ENCODE results near the gene FHOD3. TPM values are rescaled to one million over a fixed set of nuclear protein-coding genes. Genes with fewer than 3 reads are reported as not detected.

FHOD3 gene
- total RNA-seq, 1 experiment from 2014 or later: 2.9 TPM

GRCh38 chr18:36620788-36621187, 323.3 kb downstream of the FHOD3 start:
- intact Hi-C loops (cut with micrococcal nuclease; ENCODE audit: unreplicated experiment): no loop called here
- Mint-ChIP-seq H3K4me1 (ENCODE audit: low read depth, unreplicated experiment) (no peaks in the 10 kb centered on the region), H3K36me3 (ENCODE audit: insufficient read depth, unreplicated experiment) (no peaks in the 10 kb centered on the region), H3K27ac (ENCODE audit: unreplicated experiment) (no peak overlapping the region), H3K4me3 (ENCODE audit: low read depth, unreplicated experiment) (no peak overlapping the region), H3K9me3 (ENCODE audit: low read depth, unreplicated experiment) (no peaks in the 10 kb centered on the region), H3K27me3 (ENCODE audit: unreplicated experiment) (peaks cover 35% of the 10 kb centered on the region)
- CTCF ChIA-PET: interaction anchor here (0.5 to 0.7 kb wide), 2 partner anchors 19 to 645 kb away, joined by 3 read pairs; no protein-coding TSS in a partner anchor
- no peak for TF ChIP-seq CTCF (IDR thresholded peaks at IDR 0.05; ENCODE audit: unreplicated experiment)
- DNase-seq: no peak
- BruUV-seq (replicated peaks): no TSS peak

- peaks cover 35% of the 10 kb centered on the region for H3K27me3 Mint-ChIP-seq (ENCODE audit: unreplicated experiment)
- no TSS peak for BruUV-seq (replicated peaks)
- no peaks in the 10 kb centered on the region for H3K36me3 Mint-ChIP-seq (ENCODE audit: insufficient read depth, unreplicated experiment)
- no peak overlapping the region for H3K27ac Mint-ChIP-seq (ENCODE audit: unreplicated experiment)
- no peaks in the 10 kb centered on the region for H3K4me1 Mint-ChIP-seq (ENCODE audit: low read depth, unreplicated experiment)
- H3K9me3 Mint-ChIP-seq (ENCODE audit: low read depth, unreplicated experiment): no peaks in the 10 kb centered on the region
- CTCF ChIA-PET: no interaction called here
- DNase-seq: no peak
- no peak overlapping the region for H3K4me3 Mint-ChIP-seq (ENCODE audit: low read depth, unreplicated experiment)
- TF ChIP-seq CTCF (IDR thresholded peaks at IDR 0.05; ENCODE audit: unreplicated experiment): no peak
- intact Hi-C loops (cut with micrococcal nuclease; ENCODE audit: unreplicated experiment): no loop called here
These were observed 325.1 kb downstream of the FHOD3 start for GRCh38 chr18:36622610-36623009.

- Mint-ChIP-seq H3K27ac (ENCODE audit: unreplicated experiment) (no peak overlapping the region), H3K27me3 (ENCODE audit: unreplicated experiment) (peaks cover 35% of the 10 kb centered on the region), H3K4me1 (ENCODE audit: low read depth, unreplicated experiment) (no peaks in the 10 kb centered on the region), H3K4me3 (ENCODE audit: low read depth, unreplicated experiment) (no peak overlapping the region), H3K9me3 (ENCODE audit: low read depth, unreplicated experiment) (no peaks in the 10 kb centered on the region), H3K36me3 (ENCODE audit: insufficient read depth, unreplicated experiment) (no peaks in the 10 kb centered on the region)
- BruUV-seq (replicated peaks): no TSS peak
- intact Hi-C loops (cut with micrococcal nuclease; ENCODE audit: unreplicated experiment): no loop called here
- TF ChIP-seq CTCF (IDR thresholded peaks at IDR 0.05; ENCODE audit: unreplicated experiment): no peak
- no peak for DNase-seq
- CTCF ChIA-PET: no interaction called here
These were observed 325.6 kb downstream of the FHOD3 start for GRCh38 chr18:36623091-36623490.

- no peaks in the 10 kb centered on the region for H3K4me1 Mint-ChIP-seq (ENCODE audit: low read depth, unreplicated experiment)
- no peaks in the 10 kb centered on the region for H3K9me3 Mint-ChIP-seq (ENCODE audit: low read depth, unreplicated experiment)
- DNase-seq: no peak
- CTCF ChIA-PET: no interaction called here
- no peak overlapping the region for H3K4me3 Mint-ChIP-seq (ENCODE audit: low read depth, unreplicated experiment)
- intact Hi-C loops (cut with micrococcal nuclease; ENCODE audit: unreplicated experiment): no loop called here
- BruUV-seq (replicated peaks): no TSS peak
- no peaks in the 10 kb centered on the region for H3K36me3 Mint-ChIP-seq (ENCODE audit: insufficient read depth, unreplicated experiment)
- H3K27ac Mint-ChIP-seq (ENCODE audit: unreplicated experiment): no peak overlapping the region
- H3K27me3 Mint-ChIP-seq (ENCODE audit: unreplicated experiment): peaks cover 31% of the 10 kb centered on the region
- TF ChIP-seq CTCF (IDR thresholded peaks at IDR 0.05; ENCODE audit: unreplicated experiment): no peak
These were observed 326.2 kb downstream of the FHOD3 start for GRCh38 chr18:36623681-36624190.
